ENCODE results near the gene ZBTB7C. TPM values are rescaled to one million over a fixed set of nuclear protein-coding genes. Genes with fewer than 3 reads are reported as not detected.
A peak's percentile ranks its signal among the peaks of the same experiment; 100 is the strongest.

The ZBTB7C gene
- 7.0 to 9.1 TPM (median 7.4 TPM) in 3 replicates for total RNA-seq

DNA sequence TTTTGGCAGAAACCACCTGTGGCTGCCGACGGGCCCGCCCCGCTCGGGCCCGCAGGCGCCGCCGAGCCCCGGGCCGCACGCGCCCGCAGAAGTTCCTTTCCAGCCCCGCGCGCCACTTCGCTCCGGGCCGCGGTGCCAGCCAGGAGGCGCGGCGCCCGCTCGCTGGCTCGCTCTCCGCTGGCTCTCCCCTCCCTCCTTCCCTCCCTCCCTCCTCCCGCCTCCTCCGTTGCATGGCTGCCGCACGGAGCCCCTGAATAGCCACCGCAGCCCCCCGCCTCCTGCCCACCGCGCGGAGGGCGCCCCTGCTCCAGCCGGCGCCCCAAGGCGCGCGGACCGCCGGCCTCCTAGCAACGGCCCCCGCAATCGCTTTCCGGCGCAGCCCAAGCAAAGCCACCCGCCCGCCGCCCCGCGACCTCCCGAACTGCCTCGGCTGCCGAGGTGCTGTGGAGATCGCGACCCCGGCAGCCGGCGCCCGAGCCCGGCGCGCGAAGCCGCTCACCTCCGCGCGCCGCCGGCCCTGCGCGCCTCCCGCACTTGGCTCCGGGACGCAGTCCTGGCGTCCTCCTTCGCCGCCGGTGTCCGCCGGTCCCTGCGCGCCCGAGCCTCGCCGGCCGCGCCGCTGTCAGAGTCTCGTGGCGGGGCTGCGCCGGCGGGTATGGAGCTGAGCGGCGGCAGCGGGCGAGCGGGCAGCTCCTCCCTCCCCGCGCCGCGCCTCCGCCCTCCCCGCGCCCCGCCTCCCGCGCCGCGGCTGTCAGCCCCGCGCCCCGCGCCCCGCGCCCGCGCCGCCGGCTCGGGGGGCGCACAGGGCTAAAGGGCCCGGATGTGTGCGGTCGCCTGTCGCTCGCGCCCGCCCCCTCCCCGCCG lies at the start of gene ZBTB7C:
Gene ZBTB7C, minus strand, starts transcription at position 657 of the 864 bp plus-strand sequence.
- H3K27me3 Mint-ChIP-seq (ENCODE audit: low read depth), result peaks cover 75% of the 10 kb centered on the region
- DNase-seq (ENCODE audit: low spot score in 2 of 2, unreplicated experiment in 2 of 2), result peak; percentile 44 to 55
- TF ChIP-seq, protein P1, sequence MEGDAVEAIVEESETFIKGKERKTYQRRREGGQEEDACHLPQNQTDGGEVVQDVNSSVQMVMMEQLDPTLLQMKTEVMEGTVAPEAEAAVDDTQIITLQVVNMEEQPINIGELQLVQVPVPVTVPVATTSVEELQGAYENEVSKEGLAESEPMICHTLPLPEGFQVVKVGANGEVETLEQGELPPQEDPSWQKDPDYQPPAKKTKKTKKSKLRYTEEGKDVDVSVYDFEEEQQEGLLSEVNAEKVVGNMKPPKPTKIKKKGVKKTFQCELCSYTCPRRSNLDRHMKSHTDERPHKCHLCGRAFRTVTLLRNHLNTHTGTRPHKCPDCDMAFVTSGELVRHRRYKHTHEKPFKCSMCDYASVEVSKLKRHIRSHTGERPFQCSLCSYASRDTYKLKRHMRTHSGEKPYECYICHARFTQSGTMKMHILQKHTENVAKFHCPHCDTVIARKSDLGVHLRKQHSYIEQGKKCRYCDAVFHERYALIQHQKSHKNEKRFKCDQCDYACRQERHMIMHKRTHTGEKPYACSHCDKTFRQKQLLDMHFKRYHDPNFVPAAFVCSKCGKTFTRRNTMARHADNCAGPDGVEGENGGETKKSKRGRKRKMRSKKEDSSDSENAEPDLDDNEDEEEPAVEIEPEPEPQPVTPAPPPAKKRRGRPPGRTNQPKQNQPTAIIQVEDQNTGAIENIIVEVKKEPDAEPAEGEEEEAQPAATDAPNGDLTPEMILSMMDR (IDR thresholded peaks at IDR 0.05; ENCODE audit: unreplicated experiment), result no peak
- H3K9me3 Mint-ChIP-seq, result no peaks in the 10 kb centered on the region
- H3K27ac Mint-ChIP-seq, result no peak within 1 kb of the TSS
- peaks cover 15% of the 10 kb centered on the region for H3K4me1 Mint-ChIP-seq
- peak within 1 kb of the TSS; percentile 76 for H3K4me3 Mint-ChIP-seq
- H3K36me3 Mint-ChIP-seq, result no peaks in the 10 kb centered on the region

DNA sequence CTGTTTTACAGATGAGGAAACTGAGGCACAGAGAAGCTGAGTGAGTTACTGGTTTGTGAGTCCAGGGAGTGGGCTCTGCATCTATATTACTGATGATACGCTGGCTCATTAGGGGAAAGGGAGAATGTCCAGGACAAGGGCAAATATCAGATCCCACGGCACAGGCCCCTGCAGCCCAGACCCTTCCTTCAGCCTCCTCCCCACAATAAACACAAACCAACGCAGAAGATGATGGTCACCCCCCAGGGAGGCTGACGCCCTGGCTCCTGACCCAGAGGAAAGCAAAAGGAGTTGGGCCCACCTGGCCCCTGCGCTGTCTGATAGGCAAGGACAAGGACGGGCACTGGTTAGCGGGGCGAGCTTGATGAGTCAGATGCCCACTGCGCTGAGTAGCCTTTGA lies 47.7 kb upstream of the ZBTB7C start:
- TF ChIP-seq, protein P1 (IDR thresholded peaks at IDR 0.05; ENCODE audit: unreplicated experiment), result no peak
- no peak for DNase-seq (ENCODE audit: low spot score in 2 of 2, unreplicated experiment in 2 of 2)
- Mint-ChIP-seq H3K27me3 (ENCODE audit: low read depth) (no peaks in the 10 kb centered on the region), H3K4me1 (peaks cover 30% of the 10 kb centered on the region), H3K4me3 (no peak overlapping the region), H3K9me3 (no peaks in the 10 kb centered on the region), H3K36me3 (no peaks in the 10 kb centered on the region), H3K27ac (peak overlapping the region; percentile 5)

DNA sequence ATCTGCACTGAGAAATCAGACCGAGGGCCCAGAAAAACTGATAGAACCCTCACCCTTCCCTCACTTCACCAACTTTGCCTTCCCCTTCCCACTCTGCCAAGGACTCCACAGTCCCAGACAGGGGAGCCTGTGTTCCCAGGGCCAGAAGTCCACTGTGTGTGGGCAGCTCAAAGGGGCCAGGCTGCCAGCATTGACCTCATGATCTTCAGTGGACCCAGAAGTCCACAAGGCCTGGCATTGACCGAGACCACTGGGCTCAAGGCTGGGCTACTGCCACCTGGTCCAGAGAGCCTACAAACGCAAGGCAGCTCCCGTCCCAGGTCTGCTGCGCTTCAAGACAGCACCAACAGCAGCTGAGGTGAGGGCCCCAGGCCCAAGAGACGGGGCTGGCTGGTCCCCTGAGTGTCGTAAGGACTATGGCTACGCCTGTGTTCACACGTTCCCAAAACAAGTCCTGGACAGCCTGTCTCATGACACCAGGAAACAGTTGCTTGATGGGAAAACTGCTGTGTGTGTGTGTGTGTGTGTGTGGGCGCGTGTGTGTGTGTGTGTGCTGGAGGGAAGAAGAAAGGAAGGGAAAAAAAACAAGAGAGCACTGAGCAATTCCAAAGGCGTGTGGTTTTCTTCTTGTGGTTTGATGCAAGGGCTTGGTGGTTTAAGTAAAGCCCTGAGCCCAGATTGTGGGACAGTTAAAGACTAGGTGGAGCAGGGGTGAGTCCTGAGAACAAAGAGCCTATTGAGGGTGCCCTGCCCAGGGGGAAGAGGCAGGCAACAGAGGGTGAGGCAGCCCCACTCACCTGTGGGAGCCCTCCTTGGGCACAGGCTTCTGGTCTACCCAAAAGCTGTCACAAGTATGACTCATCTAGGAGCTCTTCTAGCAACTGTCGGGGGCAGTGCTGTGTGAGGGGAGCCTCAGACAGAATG lies 46.6 kb upstream of the ZBTB7C start:
- TF ChIP-seq, protein P1 (IDR thresholded peaks at IDR 0.05; ENCODE audit: unreplicated experiment), result no peak
- Mint-ChIP-seq H3K36me3 (no peaks in the 10 kb centered on the region), H3K27ac (peak overlapping the region; percentile 51)

DNA sequence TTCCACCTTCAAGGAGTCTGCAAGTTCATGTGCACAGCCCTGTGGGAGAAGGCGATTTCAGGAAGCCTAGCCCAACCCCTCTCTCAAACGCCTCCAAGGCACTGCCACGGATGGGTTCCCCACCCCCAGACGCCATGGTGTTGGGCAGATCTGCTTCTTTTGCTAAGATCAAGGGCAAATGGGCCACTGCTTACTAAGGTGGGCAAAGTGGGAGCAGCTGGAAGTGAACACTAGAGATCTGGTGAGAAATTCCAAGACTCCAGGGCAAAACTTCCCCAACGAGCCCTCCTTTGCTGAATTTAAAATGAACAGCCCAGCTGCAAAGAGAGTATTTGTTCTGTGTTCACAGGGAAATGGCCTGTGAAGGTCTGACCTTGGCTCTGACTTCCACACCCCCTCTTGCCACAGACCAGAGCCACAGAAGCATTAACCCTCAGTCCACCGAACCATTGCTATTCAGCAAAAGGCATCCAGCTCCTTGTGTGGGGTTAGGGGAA lies 45.1 kb upstream of the ZBTB7C start:
- Mint-ChIP-seq H3K27me3 (ENCODE audit: low read depth) (peaks cover 8% of the 10 kb centered on the region), H3K4me3 (no peak overlapping the region), H3K9me3 (no peaks in the 10 kb centered on the region)

More for the DNA sequence above, 46.6 kb upstream of the ZBTB7C start:
- Mint-ChIP-seq H3K4me3 (no peak overlapping the region), H3K27me3 (ENCODE audit: low read depth) (no peaks in the 10 kb centered on the region), H3K4me1 (peaks cover 33% of the 10 kb centered on the region), H3K9me3 (no peaks in the 10 kb centered on the region)
- DNase-seq (ENCODE audit: low spot score in 2 of 2, unreplicated experiment in 2 of 2), result no peak

More for the DNA sequence above, 45.1 kb upstream of the ZBTB7C start:
- Mint-ChIP-seq H3K36me3 (no peaks in the 10 kb centered on the region), H3K4me1 (peaks cover 36% of the 10 kb centered on the region), H3K27ac (no peak overlapping the region)
- TF ChIP-seq, protein P1 (IDR thresholded peaks at IDR 0.05; ENCODE audit: unreplicated experiment), result no peak
- no peak for DNase-seq (ENCODE audit: low spot score in 2 of 2, unreplicated experiment in 2 of 2)

Measured in mesothelial cell of epicardium (in vitro differentiated cells).